HG02678 (cell line): Measurements from ENCODE around the gene AMPH.

Experiments used
- ATAC-seq: cut with Tn5 transposase; IDR thresholded peaks from one replicate; pipeline ENCODE4 v1.9.1; 2021; ENCODE audit warnings: mild to moderate bottlenecking, moderate library complexity; ENCODE audit not compliant: unreplicated experiment

The AMPH gene

DNA sequence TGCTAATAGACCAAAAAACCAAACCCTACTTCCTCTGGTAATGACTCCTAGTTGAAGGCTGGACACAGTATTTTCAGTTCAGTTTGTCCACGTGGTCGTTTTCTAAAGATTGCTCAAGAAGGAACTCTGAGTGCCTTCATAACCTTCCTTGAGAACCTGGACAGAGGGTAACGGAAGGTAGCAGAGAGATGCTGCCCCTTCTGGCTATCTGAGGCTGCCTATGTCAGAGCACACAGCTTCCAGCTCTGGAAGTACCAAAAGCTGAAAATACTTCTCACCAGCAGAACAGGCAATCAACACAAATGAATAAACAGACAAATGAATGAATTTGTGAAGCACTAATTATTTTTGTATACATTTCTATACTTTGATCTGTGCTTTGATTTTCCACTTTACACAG lies 85.2 kb downstream of the AMPH start:
- ATAC-seq: no peak

DNA sequence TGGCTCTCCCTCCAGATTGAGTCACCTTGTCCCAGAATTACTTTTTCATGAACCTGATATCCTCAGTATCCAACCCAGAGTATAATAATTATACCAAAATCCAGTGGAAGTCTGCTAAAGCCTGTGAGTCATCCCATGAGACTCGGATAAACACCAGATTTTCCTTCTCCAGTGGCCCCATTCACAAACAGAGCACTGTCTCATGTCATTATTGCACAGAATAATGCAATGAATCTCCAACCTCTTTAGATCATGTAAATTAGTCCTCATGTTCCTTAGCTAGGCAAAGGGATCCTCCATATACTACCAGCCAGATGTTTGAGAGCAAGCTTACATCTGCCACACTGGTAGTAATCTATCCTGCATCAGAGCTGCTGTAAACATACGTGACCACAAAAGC lies 89.0 kb downstream of the AMPH start:
- ATAC-seq: no peak

DNA sequence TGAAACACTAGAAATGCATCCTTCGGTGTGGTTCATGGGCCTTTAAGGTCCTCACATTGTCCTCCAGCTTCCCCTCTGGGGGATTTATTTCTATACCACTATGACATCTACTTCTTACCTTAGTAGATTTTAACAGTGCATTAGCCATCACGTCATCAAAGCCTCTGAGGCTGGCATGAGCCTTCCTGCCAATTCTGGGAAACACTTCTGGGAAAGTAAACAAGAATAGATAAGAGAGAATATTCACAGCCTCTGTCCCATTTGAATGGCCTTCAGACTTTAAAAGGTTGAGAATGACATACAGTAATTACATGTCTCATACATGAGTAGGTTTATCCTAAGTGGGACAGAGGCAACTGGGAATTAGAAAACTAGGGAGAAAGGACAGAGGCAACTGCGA lies 89.7 kb downstream of the AMPH start:
- no peak for ATAC-seq

GRCh38 chr7:38539477-38540081 lies 91.6 kb downstream of the AMPH start:
- ATAC-seq: no peak

DNA sequence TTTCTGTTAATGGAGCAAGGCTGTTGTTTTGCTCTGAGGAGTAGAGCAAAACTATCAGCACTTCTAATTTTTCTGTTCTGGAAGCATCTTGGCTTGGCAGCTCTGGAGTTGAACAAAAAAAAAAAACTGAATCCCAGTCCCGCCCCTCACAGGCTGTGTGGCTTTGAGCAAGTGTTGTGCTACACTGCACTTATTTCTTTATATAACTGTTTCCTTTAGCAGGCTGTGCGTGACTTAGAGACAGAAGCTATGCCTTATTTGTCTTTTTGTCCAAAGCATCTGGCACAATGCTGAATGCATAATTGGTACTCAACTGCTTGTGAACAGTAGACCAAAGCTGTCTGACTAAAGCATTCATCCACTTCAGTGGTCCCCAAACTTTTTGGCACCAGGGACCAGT lies 96.1 kb downstream of the AMPH start:
- no peak for ATAC-seq

DNA sequence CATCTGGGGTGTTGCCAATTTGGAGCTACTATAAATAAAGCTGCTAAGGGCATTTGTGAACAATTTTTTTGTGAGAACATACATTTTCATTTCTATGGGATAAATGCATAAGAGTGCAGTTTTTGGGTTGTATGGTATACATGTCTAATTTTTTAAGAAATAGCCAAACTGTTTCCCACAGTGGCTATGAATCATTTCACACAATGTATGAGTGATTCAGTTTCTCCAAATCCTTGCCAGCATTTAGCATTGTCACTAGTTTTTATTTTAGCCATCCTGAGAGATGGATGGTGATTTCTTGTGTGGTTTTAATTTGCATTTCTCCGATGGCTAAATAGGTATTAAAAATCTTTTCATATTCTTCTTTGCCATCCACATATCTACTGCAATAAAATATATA lies 105.3 kb downstream of the AMPH start:
- ATAC-seq: no peak

- ATAC-seq: no peak
These were observed 106.4 kb downstream of the AMPH start for GRCh38 chr7:38524786-38525185.

DNA sequence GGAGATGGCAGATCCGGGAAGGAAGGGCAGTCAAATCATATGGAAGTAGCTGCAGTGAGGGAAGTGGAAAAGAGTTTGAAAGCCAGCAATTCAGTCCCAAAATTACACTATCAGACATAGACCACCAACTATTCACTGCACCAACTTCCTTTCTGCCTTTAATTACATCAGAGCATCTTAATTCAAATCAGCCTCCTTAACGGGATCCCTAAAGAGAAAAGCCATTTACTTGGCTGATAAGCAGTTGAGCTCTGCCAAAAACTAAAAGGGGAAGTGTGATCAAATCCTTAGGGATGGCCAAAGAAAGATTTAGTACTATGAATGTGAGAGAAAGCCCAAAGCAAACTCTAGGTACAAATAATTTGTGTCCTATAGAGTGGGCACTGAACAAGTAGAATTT lies 110.4 kb downstream of the AMPH start:
- ATAC-seq: no peak

- ATAC-seq: no peak
These were observed 112.6 kb downstream of the AMPH start for GRCh38 chr7:38518541-38518940.

- no peak for ATAC-seq
These were observed 118.5 kb downstream of the AMPH start for GRCh38 chr7:38512704-38513103.

- ATAC-seq: no peak
These were observed 118.9 kb downstream of the AMPH start for GRCh38 chr7:38512291-38512690.

GRCh38 chr7:38507384-38507783 lies 123.8 kb downstream of the AMPH start:
- ATAC-seq: no peak

DNA sequence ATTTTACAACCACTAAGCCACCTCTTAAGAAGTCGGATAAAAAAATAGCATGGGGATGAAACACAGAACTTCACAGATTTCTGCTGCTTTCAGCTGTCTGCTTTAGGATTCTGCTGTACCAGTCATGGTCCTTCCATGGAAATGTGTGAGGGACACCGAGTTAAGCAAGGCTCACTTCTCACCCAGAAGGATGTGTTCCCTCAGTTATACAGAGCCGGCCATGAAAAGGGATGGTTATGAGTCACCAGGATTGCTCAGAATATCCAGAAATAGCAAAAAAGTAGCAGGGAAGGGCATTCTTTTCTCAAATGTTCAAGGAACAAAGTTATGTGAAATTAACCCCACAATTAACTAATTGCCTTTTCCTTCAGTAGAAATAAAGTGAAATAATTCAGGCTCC lies 124.4 kb downstream of the AMPH start:
- ATAC-seq: no peak

GRCh38 chr7:38506004-38506403 lies 125.2 kb downstream of the AMPH start:
- ATAC-seq: no peak

- no peak for ATAC-seq
These were observed 126.5 kb downstream of the AMPH start for GRCh38 chr7:38504684-38505083.

DNA sequence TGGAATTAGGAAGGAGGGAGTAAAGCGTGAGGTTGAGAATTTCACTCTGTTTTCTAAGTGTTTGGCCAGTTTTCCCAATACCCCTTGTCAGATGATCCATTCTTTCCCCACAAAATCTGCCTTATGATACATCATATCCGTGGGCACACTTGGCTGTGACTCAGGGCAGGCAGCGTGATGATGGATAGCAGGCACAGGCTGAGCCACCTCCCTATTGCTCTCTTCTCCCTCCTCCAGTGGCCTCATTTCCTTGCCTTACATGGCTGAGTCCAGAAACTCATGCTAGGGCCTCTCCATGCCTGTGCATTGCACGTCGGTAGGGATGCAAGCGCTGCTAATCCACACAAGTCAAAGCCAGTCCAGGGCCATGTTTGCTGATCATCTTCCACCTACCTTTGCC lies 128.3 kb downstream of the AMPH start:
- ATAC-seq: no peak

DNA sequence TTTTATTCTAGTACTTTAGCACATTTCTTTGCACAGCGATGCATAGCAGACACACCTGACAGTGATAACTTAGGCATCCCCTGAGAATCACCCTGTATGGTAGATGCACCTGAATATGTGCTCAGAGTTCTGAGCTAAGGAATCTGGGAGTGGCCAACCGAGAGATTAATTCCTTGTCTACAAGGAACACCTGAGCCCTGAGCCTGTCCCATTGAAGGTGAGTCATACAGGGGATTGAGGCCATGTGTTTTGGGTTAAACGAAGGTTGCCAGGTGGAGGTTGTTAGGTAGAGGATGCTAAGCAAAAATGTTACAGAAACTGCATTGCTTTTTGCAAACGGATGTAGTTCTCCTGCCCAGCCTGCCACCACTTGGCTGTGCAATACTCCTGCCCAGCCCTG lies 128.9 kb downstream of the AMPH start:
- ATAC-seq: no peak

- ATAC-seq: no peak
These were observed 139.2 kb downstream of the AMPH start for GRCh38 chr7:38492010-38492409.

- no peak for ATAC-seq
These were observed 148.7 kb downstream of the AMPH start for GRCh38 chr7:38482521-38482920.

DNA sequence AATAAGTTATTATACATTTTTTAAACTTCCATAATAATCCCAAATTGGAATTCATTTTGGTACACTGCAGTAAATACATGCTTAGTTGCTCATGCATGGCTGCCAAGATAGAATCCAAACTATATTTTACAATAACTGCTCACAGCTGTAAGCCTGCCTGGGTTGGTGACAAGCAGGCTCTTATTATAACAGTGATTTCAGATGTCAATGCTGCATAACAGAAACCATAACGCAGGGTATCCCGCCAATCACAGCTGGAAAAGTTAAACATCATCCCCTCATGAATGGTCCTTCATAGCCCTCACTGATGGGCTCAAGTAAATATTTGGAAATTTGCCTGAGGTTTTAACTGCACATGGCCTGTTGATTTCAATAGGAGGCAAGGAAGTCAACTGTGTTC lies 149.8 kb downstream of the AMPH start:
- ATAC-seq: no peak

DNA sequence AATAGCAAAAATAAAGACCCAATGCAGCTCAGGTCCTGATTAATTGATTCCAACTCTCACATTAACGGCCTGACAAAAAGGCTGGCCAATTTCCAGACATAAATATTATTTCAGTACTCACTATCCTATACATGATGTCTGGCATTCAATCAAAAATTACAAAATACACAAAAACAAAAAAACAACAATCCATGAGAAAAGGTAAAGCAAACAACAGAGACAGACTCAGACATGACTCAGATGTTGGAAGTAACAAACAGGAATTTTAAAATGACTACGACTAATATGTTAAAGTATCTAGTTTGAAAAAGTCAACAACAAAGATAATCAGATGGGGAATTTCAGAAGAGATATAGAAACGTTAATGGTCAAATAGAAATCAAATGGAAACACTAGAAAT lies 152.8 kb downstream of the AMPH start:
- ATAC-seq: no peak

DNA sequence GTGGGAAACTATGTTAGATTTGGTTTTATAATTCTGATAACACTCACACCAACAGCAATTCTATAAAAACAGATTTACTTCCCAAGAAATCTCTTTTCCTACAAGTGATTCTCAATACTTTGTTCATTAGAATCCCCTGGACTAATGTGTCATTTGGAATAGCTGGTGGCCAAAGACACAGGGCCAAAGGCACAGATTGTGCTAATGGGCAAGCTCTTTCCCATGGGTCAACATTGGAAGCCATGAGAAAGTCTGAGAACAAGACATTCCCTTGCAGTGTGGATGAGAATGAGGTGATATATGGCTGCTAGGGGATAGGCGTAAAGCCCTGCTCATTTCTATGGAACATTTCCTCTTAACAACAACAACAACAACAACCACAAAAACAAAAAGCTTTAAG lies 153.8 kb downstream of the AMPH start:
- no peak for ATAC-seq

GRCh38 chr7:38476764-38477163 lies 154.4 kb downstream of the AMPH start:
- no peak for ATAC-seq

DNA sequence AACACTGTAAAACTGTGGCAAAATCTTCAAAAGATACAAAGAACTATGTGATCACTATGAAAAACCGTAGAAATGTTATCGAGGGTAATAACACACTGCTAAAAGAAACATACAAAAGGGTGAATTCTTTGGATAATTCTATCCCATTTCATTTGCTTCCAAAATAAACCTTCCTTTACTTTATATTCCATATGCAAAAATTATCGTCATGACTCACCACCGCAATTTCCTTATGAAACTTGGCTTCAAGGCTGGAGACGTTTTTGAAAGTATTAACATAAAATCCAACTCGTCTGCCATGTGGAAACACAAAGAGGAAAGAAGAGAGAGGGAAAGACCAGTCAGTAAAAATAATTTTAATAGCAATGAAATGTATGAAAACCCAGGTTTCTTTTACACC lies 165.2 kb downstream of the AMPH start:
- no peak for ATAC-seq
